GM18508 (cell line): Measurements from ENCODE around the gene DENND11.

Source experiments
- ATAC-seq: cut with Tn5 transposase; IDR thresholded peaks from one replicate; pipeline ENCODE4 v1.9.1; 2021; ENCODE audit warnings: moderate number of reproducible peaks; ENCODE audit not compliant: insufficient read depth, unreplicated experiment

The DENND11 gene

DNA sequence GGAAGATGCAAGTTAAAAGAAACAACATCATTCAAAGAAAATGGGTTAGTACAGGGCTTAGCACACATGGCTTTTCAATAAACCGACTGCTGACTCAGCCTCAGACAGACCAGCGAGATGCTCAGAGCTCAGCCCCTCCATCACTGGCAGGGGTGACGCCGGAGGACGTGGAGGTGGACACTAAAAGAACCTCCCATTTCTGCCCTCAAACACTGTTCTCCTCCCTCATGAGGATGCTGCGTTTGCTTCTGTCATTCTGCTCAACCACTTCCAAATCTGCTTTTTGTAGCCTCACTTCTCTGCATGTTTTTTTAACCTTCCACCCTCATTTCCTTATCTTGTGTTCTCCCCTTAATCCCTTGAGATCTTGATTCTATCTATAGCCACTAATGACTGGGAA lies 15.3 kb downstream of the DENND11 start:
- no peak for ATAC-seq

DNA sequence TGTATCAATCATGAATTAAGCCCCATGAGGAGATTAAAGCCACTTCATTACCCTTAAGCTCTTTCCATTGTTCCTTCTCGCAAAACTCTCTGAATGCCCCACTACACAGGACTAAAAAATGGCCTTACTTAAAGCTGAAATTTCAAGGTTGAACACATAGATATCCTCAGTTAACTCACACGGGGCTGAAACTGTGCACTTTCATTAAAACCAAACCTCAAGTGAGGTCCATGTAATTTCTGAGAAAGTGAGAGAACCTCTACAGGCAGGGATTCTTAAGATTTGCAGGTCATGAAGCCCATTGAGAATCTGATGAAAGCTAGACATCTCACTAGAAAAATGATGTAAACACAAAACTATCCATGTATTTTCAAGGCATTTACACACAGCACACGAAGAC lies 15.9 kb downstream of the DENND11 start:
- ATAC-seq, result no peak

DNA sequence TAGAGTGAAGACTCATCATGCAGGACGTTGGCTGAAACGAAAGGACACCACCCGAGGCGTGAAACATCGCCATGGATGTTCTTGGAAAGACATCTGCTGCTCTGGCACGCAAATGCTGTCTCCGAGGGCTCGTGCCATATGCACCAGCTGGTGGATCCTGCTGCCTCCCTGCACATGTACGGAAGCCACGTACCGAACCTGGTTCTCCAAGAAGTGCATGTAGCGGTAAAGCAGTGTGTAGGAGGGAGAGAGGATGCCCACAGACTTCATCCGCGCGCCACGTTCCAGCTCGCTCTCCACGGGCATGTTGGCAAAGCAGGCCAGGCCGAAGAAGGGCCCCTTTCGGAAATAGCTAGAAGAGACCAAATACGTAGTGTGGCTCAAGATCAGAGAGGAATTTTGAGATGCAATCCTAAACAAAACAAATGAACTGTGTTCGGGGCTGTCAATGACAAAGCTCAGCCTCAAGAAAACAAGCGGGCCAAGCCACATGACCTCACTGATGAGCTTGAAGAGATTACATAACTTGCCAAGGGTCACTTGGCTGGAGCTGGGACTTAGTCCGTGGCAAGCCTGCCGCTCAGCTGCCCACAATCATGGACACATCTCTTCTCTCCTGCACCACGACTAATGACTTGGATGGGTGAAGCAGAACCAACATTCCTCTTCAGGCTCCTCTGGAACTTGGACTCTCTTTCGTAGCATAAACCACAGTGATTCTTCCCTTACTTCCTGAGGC lies 16.5 kb downstream of the DENND11 start:
- no peak for ATAC-seq

DNA sequence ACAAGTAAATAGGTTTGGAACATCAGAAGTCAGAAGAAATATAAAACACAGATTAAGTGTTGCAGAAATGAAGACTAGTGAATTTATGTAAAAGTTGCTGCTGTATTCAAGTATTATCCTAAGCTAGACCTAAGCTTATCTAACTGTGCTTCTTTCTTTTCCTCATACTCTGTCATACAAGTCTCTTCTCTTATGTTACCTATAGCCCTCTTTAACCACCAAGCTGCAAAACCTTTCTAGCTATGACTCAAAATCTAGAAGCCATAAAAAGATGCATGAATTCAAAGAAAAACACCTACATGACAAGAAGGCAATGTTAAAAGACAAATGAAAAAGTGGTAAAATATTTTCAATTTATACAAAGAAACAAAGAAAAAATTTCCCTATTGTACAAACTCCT lies 23.0 kb downstream of the DENND11 start:
- ATAC-seq, result no peak

DNA sequence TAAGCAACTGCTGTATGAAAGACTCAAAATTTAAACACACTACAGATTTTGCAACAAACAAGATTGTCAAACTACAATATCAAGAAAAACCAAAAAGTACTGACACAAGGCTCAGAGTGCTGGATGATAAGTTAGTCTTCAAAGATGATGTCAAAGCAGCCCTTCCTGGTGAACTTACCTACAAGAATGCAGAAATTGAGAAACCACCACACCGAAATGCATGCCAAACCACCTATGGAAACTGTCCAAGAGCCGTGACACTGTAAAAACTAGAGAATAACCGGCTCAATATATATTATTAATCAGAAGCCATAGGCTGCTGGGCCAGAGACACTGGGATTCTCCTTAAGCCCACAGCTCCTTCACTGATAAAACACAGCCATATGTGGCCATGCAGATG lies 25.3 kb downstream of the DENND11 start:
- ATAC-seq, result no peak

DNA sequence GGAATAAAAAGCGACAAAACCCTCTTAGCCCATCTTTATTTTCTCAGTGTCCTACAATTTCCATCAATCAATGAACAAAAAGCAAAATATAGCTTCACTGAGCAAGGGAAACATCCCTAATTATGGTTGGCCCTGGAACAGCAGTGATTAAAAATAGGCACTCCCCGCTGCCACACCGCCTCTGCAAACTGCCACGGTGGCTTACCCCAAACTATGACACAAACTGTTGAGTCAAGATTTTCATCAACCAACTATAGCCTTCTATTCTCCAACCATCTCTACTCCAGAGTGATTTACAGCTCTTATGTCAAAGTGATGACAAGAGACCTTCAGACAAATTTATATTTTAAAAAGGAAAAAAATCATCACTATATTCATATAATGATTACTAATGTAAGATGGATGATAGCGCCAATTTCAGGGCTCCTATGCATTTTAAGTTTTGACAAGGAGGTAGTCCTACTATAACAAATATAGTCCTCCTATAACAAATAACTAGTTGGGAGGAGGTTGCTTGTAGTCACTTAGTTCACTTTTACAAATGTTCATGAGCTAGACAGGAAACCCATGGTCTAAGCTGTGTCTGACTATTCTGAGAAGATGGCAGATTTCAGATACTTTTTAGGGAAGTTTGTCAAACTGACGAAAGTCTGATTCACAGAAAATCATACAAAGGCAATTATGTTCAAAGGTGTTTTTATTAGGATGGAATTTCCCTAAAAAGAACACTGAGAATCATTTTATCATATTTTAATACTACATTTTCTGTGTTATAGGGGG lies 26.3 kb downstream of the DENND11 start:
- no peak for ATAC-seq

DNA sequence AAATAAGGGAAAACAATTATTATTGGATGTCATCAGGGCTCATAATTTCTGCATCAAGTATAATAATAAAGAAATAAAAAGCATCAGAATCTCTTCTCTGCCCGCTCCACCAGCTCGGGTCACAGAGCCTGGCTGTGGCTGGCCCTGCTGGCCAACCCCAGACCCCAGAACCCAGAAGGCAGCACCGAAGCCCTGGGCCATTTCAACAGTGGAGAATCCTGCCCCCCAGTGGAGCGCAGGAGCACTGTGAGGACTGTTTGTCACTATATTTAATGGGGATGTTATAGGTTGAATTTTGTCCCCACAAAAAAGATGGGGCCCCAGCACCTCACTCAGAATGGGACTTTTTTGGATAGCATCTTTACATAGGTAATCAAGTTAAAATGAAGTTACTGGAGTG lies 27.3 kb downstream of the DENND11 start:
- ATAC-seq, result no peak

DNA sequence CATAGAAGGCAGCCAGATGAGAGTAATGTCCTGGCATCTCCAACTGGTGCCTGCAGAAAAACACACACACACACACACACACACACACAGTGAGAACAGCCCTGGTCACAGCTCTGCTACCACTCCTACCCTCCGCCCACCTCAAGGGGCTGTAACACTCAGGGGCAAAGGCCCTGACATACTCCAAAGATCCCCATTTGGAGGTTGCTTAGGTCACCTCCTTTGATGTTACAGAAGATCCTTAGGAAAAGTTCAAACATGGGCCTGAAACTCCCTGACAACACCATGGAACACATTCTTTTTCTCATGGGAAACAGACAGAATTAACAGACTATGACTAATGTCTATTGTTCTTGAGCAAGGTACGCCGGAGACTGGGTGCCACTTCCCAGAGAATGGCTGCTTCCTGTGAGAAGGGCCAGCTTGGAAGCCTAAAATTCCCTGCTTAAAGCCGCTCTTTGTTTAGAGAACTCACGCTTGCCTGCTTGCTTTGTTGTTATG lies 27.7 kb downstream of the DENND11 start:
- ATAC-seq, result no peak

DNA sequence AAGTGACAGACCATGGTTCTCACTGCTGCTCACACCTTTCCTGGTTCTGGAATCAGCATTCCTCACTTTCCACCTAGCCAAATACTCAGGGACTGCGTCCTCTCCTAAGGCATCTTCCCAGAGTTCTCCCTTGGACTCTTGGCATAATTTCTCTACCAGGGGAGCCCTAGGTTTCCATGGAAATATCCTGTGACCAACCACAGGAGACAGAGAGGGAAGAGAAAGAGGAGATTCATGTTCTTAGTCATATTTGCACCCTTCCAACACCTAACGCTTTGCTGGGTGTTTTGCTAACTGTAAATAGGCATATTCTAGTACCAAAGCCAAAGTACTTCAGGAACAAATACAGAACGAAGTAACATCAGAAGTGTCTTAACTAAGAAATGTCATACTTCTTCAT lies 28.6 kb downstream of the DENND11 start:
- ATAC-seq, result no peak

DNA sequence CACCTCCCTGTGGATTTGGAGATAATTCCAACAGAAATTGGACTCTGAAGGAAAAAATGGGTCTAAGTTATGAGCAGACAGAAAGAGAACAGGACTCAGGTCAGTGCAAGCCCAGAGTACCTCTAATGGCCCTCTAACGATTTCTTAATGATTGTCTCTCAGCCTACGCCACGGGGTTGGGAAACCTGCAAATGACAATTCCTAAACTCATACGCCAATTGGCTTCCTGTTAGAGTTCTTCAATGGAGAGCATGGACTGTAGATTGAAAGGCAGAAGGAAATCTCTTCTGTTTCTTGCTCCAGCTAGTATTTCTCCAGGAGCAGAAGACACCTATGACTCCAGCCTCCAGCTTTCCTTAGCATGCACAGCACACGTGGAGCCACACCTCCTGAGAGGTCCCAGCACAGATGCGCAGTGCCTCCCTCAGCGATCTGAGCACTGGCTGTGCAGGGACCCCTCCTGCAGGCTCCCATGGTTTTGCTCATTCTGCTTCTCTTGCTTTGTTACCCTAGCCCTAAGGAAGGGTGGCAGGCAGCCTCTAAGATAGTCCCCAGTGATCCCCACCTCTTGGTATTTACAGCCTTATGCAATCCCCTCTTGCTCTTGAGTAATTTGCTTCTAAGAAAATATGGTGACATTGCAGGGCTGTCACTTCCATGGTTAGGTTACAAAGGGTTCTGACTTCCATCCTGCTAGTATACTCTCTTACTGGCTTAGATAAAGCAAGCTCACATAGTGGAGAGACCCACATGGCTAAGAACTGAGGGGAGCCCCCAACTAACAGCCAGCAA lies 30.1 kb downstream of the DENND11 start:
- ATAC-seq, result no peak

DNA sequence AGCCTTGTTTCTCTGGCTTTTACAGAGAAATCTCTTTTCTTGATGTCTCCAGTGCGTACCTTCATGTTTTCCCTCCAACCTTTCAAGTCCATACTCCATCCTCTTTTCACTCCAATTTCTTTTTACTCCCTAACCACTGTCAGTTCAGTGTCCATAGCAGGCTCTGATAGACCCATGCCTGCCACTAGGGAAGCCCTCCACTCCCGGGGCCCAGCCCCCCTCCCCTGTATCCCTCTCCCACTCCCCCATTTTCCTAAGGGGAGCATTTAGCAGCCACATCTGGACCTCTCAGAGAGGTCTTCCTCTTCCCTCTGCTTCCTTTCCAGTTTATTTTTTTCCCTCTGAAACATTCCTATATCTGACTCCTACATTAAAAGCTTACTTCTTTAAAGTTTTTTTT lies 33.1 kb downstream of the DENND11 start:
- ATAC-seq, result no peak

DNA sequence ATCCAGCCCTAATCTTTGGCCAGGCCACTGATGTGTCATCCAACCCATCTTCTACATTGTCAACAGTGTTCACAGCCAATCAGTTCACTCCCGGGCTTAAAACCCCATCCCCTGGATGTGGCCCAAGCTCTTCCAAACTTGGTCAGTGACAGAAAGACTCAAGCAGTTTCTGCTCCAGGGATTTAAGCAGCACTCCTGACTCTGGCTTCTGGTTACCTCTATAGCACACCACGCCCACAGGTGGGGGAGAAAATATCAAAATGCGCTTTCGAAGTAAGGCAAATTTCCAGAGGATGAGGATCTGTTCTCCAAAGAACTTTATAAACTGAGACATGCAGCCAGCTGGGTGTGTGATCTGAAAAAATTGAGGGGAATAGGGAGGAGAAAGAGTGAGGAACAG lies 35.9 kb downstream of the DENND11 start:
- ATAC-seq, result no peak

DNA sequence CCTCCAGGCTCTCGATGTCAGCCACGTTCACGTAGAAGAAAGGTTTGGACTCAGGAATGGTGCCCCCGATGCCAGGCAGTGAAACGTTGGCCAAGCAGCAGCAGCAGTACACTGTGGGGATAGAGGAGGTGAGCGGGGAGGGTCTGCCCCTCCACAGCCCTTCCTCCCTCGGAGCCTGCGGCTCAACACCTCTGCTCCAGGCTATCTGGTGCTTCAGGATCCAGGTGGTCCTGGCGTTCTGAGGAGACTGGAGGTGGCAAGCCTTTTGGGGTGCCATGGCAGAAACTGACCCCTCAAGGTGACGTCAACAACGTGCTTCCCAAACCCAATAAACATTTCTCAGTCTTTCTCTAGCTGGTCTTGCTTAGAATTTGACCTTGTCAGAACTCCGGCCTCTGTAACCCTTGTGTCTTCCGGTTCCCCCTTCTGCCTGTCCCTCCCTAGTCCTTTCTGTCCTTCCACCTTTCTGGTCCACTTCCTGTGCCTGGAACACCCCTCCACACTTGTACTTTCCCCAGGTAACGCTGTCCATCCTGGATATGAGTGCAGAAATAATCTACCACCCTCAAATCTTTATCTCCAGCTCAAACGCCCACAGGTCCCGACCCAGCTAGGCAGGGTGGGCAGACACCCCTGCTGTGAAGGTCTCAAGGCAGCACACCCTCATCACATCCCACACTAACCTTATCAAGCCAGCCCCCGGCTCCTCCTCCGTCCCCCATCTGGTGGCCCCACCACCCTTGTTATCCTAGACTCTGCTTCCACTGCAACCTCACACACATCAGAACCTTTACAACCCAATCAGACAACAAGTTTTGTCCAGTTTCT lies 36.5 kb downstream of the DENND11 start:
- no peak for ATAC-seq

DNA sequence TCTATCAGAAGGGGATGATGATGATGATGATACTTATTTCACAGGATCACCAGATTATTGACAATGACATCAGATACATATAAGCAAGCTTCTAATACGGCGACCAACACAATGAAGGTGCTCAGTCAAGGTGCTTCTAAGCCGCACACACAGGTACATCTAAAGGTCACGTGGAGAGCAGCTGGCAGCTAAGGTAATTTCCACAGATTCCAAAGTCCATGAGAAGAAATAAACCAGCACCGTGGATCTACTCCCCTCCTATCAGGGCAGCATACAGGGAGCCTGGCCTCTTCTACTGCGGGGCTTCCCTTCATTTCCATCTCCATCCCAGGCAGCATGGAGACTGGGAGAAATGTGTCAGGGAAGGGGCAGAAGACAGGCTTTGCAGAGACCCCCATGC lies 37.5 kb downstream of the DENND11 start:
- ATAC-seq, result no peak

DNA sequence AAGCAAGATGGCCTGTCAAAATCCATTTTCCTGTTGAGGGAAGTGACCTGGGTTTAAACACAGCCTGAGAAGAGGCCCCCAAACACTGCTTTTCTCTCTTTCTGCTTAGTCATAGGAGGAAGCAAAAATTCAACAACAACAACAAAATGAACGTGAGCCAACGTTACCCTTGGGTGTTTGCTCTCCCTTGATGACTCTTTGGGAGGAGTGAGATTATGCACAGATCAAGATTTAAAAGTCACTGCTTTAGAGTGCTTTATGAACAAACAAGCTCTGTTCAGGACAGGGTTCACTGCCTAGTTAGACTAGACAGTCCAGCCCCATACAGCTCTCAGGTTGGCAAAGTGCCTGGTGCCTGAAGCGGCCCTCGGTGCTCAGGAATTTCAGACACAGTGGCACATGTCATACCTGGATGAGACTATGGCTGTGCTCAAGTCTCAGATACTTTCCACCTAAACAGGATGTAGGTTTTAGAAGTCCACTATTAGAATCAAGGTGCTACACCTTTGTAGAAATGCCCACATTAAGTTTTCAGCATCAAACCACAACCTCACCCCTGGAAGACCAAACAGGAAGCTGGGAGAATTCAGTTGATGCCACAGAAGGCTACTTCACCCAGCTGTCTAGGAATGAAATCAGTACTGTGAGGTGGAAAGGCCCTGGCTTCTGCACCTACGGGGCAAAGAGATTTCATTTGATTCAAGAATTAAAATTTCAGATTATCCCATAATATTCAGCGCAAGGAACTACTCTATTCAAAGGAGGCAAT lies 38.7 kb downstream of the DENND11 start:
- ATAC-seq, result no peak

DNA sequence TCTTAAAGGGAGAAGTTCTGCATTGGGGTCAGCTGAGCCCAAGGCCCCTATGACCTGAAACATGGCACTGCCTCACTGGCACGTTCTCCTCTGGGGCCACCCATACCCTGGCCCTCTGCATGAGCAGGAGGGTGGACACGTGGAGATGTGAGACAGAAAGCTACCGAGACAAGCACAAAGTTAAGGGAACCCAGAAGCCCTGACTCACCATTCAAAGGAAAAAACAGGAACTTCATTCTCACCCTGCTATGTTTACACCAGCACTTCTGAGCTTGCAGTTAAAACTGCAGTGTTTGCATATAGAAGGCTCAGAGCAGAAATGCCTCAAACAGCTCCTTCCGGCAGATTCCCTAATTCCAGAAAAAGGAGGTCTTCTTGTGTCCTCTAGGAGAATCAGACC lies 41.7 kb downstream of the DENND11 start:
- ATAC-seq, result no peak

DNA sequence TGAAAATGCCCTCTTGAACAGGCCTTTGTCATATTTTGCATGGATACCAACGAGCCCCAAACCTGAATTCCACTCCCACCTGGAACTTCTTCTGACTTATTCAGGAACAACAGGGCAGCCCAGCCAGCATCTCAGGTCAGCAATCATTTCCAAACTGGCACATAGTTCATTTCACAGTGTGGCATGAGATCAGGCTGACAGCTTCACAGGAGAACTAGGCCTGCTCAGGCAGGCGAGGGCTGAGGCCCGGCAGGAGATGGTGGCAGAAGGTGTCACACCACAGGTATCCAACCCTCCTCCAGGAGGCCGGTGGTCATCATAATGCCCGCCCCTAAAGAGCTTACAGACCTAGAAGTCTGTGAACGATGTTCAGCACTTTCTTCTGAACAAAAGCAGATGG lies 42.5 kb downstream of the DENND11 start:
- ATAC-seq, result no peak

DNA sequence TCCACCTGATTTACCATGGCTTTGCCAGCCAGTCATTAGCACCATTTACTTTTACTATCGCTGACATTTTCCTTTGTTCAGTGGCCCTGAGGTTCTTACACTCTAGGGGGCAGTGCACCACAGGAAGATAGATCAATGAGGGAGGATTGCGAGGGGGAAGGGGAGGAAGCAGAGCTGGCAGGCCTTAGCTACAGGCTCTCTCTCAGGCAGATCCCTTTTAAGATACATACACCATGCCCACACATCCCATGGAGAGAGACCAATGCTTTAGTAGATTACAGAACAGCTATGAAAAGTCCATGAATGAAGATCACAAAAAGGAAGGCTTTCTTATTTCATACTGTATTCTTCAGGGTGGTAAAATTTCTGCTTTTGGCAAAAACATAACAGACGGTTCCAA lies 47.4 kb downstream of the DENND11 start:
- ATAC-seq, result peak; percentile 62

DNA sequence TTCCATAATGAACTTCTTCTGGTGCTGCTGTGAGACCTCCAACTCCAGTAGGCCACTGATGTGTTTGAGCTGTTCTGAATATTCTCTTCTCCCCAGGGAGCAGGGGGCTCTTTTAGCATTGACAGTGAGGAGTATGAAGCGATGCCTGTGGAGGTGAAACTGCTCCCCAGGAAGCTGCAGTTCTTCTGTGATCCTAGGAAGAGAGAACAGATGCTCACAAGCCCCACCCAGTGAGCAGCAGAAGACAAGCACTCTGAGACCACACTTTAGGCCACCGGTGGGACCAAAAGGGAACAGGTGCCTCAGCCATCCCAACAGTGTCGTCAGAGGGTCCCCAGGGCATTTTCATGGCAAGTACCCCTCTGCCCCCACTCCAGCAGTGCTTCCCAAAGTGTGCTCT lies 49.3 kb downstream of the DENND11 start:
- ATAC-seq, result no peak
